ENCODE measurements around the gene F2RL1.
"Not testable (repeated sequence)": the region's sequence is repeated elsewhere in the genome, so short reads cannot be mapped to it uniquely, and the experiment has no call there.

F2RL1 gene

GRCh38 chr5:76850543-76851145, 31.8 kb downstream of the F2RL1 start:
- no peak for DNase-seq (ENCODE audit: low read depth)

GRCh38 chr5:76851728-76852369, 33.0 kb downstream of the F2RL1 start:
- no peak for DNase-seq (ENCODE audit: low read depth)

DNA sequence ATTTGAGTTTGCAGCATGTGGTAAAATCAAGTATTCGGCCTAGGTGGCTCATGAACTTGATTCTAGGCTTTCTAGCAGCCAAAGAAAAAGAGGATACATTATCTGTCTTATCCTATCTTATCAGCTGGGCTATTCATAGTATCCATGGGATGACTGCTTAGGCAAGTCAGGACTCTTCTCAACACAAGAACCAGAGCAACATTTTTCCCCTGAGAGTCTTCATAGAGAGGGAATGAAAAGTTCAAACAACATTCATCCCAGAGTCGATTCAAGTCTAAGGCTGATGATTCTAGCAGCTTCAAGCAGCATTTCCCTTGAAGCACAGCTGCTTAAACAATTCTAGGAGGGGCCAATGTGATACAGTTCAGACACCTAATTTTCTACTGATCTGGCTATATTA, 33.9 kb downstream of the F2RL1 start:
- DNase-seq (ENCODE audit: low read depth), result no peak

- not testable (repeated sequence) for DNase-seq (ENCODE audit: low read depth)
These were observed 34.9 kb downstream of the F2RL1 start for GRCh38 chr5:76853741-76854140.

- DNase-seq (ENCODE audit: low read depth), result no peak
These were observed 35.8 kb downstream of the F2RL1 start for GRCh38 chr5:76854644-76855043.

DNA sequence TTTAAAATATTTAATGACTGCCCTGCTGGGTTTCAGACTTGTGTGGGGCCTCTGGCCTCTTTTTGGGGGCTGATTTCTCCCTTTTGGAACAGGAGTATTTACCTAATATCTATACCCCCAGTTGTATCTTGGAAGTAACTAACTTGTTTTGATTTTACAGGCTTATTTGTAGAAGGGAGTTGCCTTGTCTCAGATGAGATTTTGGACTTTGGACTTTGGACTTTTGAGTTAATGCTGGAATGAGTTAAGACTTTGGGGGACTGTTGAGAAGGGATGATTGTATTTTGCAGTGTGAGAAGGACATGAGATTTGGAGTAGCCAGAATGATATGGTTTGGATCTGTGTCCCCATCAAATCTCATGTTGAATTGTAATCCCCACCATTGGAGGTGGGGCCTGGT, 36.7 kb downstream of the F2RL1 start:
- not testable (repeated sequence) for DNase-seq (ENCODE audit: low read depth)

DNA sequence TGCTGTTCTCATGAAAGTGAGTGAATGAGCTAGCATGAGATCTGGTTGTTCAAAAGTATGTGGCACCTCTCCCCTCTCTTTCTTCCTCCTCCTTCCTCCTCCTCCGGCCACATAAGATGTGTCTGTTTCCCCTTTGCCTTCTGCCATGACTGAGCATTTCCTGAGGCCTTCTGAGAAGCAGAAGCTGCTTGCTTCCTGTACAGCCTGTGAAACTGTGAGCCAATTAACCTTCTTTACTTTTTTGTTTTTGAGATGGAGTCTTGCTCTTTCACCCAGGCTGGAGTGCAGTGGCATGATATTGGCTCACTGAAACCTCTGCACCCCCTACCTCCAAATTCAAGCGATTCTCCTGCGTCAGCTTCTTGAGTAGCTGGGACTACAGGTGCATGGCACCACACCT, 37.1 kb downstream of the F2RL1 start:
- DNase-seq (ENCODE audit: low read depth), result no peak

DNA sequence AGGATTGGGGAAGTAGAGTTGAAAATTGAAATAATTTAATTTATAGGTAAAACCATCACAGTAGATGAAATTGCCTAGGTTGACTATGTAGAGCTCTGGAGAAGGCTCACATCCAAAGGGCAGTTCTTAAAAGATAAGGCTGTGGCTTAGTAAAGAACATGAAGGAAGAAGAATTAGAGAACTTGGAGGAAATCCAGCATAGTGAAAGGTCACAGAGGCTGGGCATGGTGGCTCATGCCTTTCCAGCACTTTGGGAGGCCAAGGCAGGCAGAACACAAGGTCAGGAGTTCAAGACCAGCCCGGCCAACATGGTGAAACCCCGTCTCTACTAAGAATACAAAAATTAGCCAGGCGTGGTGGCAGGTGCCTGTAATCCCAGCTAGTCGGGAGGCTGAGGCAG, 38.0 kb downstream of the F2RL1 start:
- DNase-seq (ENCODE audit: low read depth), result not testable (repeated sequence)

GRCh38 chr5:76859591-76860247, 40.9 kb downstream of the F2RL1 start:
- no peak for DNase-seq (ENCODE audit: low read depth)

DNA sequence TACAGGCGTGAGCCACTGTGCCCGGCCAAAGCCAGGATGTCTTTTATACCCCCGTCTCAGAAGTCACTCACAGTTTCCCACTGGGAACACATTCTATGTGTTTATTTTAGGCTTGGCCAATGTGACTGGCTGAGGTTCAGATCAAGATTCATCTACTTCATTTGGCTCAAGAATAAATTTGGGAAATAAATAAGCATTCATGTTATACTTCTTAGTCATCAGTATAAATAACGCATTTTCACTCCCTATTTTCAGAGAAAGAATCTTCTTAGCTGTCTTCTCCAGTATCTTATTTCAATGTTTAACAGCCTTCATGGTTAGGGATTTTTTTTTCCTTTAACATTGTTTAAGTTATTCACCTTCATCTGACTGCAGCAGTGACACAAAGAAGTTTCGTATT, 42.8 kb downstream of the F2RL1 start:
- no peak for DNase-seq (ENCODE audit: low read depth)

GRCh38 chr5:76863001-76863400, 44.2 kb downstream of the F2RL1 start:
- DNase-seq (ENCODE audit: low read depth), result no peak

DNA sequence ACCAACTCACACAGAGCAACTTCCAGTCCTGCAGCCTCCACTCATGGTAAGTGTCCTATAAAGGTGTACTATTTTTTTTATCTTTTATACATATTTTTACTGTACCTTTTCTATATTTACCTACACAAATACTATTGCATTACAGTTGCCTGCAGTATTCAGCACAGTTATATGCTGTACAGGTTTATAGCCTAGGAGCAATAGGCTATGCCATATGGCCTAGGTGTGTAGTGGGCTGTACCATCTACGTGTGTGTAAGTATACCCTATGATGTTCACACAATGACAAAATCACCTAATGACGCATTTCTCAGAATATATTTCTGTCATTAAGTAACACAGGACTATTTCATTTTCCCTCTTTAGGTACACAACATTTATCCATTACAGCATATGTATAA, 47.7 kb downstream of the F2RL1 start:
- no peak for DNase-seq (ENCODE audit: low read depth)

GRCh38 chr5:76867038-76867437, 48.2 kb downstream of the F2RL1 start:
- no peak for DNase-seq (ENCODE audit: low read depth)

GRCh38 chr5:76867827-76868693, 49.2 kb downstream of the F2RL1 start:
- peak; percentile 45 for DNase-seq (ENCODE audit: low read depth)

DNA sequence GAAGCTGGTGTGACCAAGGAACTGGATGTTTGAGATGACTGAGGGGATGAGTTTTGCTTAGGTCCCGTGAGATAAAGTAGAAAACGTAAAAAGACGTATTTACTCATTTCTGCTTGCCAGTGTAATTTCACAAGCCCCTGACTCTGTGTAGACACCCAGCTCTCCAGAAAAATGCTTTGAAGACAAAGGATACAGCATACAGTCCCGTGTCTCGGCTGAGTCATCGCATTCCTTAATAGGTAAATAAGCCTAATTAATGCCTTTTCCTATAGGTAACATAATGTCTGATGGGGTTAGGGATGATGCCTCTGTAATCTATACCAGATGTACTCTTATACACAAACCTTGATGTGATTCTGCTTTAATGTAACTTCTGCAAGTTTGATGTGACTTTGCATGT, 51.2 kb downstream of the F2RL1 start:
- DNase-seq (ENCODE audit: low read depth), result no peak

DNA sequence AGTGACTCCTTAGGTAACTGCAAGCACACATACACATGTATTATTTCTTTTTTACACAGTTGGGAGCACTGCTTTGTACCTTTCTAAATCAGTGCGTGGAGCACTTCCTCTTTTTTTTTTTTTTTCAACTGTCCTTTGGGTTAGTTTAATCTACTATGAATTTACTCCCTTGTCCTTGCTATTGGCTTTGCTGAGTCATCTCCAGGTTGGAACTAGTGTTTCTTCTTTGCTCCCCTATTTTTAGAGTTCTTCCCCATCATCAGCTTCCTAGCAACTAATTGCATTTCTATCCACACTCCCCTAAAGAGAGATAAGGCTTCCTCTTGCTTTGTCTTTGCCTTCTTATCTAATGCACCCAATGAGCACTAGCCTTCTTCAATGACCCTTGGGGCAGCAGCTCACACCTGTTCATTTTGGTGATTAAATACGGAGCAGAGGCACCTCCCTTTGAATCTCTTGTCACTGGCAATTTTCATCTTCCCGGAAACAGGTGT, 55.3 kb downstream of the F2RL1 start:
- DNase-seq (ENCODE audit: low read depth), result no peak
